H9 (cell line): Measurements from ENCODE around the gene STBD1. TPM values are rescaled to one million over a fixed set of nuclear protein-coding genes. Genes with fewer than 3 reads are reported as not detected.

Source experiments
- DNase-seq: peaks from one replicate; pipeline ENCODE4 v3.0.0-alpha.2; 2017
- H2AFZ ChIP-seq: one replicate; pipeline ENCODE4 v1.6.1; 2013; ENCODE audit warnings: mild to moderate bottlenecking, low read length, control low read depth, moderate library complexity
- H2AK5ac ChIP-seq: 2 replicates; pipeline ENCODE4 v1.6.1; 2013; ENCODE audit warnings: low read length, control low read depth, mixed read lengths; ENCODE audit not compliant: insufficient read length
- H2BK120ac ChIP-seq: one replicate; pipeline ENCODE4 v1.6.1; 2013; ENCODE audit warnings: low read depth, mild to moderate bottlenecking, low read length, control low read depth, inconsistent platforms; ENCODE audit not compliant: poor library complexity, severe bottlenecking
- H2BK12ac ChIP-seq: 2 replicates; pipeline ENCODE4 v1.6.1; 2013; ENCODE audit warnings: low read length, control low read depth, mixed read lengths, low read depth; ENCODE audit not compliant: insufficient read length
- H2BK15ac ChIP-seq: 2 replicates; pipeline ENCODE4 v1.6.1; 2013; ENCODE audit warnings: low read depth, low read length, control low read depth
- H2BK20ac ChIP-seq: one replicate; pipeline ENCODE4 v1.6.1; 2013; ENCODE audit warnings: low read depth, mild to moderate bottlenecking, low read length, control low read depth, inconsistent platforms; ENCODE audit not compliant: poor library complexity, severe bottlenecking
- H2BK5ac ChIP-seq: 2 replicates; pipeline ENCODE4 v1.6.1; 2013; ENCODE audit warnings: low read length, control low read depth, mixed read lengths; ENCODE audit not compliant: insufficient read length
- H3K14ac ChIP-seq: 2 replicates; pipeline ENCODE4 v1.6.1; 2013; ENCODE audit warnings: low read length, control low read depth; ENCODE audit not compliant: insufficient read depth
- H3K18ac ChIP-seq: 2 replicates; pipeline ENCODE4 v1.6.1; 2013; ENCODE audit warnings: low read depth, mild to moderate bottlenecking, mixed read lengths, low read length, control low read depth; ENCODE audit not compliant: insufficient read length
- H3K23ac ChIP-seq: 2 replicates; pipeline ENCODE4 v1.6.1; 2013; ENCODE audit warnings: low read length, control low read depth, mixed read lengths, low read depth; ENCODE audit not compliant: insufficient read length
- H3K23me2 ChIP-seq: 2 replicates; pipeline ENCODE4 v1.6.1; 2013; ENCODE audit warnings: low read depth, mild to moderate bottlenecking, mixed read lengths, low read length, control low read depth; ENCODE audit not compliant: insufficient read length, poor library complexity, severe bottlenecking
- H3K27ac ChIP-seq: 2 replicates; pipeline ENCODE4 v1.5.1; 2013; ENCODE audit warnings: low read length, control low read depth, mixed read lengths, low read depth; ENCODE audit not compliant: insufficient read length
- H3K27me3 ChIP-seq: 2 replicates; pipeline ENCODE4 v1.6.1; 2013; ENCODE audit warnings: low read length, control low read depth, inconsistent platforms; ENCODE audit not compliant: insufficient read depth
- H3K4ac ChIP-seq: 2 replicates; pipeline ENCODE4 v1.6.1; 2013; ENCODE audit warnings: low read depth, mild to moderate bottlenecking, control low read depth, inconsistent platforms, low read length, moderate library complexity
- H3K4me1 ChIP-seq: 2 replicates; pipeline ENCODE4 v1.6.1; 2013; ENCODE audit warnings: low read length, control low read depth, inconsistent platforms; ENCODE audit not compliant: insufficient read depth
- H3K4me2 ChIP-seq: 2 replicates; pipeline ENCODE4 v1.6.1; 2013; ENCODE audit warnings: low read length, control low read depth, mixed read lengths; ENCODE audit not compliant: insufficient read length, insufficient read depth
- H3K56ac ChIP-seq: 2 replicates; pipeline ENCODE4 v1.6.1; 2013; ENCODE audit warnings: low read depth, mild to moderate bottlenecking, mixed read lengths, low read length, control low read depth; ENCODE audit not compliant: insufficient read length
- H3K79me1 ChIP-seq: 2 replicates; pipeline ENCODE4 v1.6.1; 2013; ENCODE audit warnings: low read depth, mild to moderate bottlenecking, moderate library complexity, low read length, control low read depth, inconsistent platforms; ENCODE audit not compliant: insufficient read depth, poor library complexity, severe bottlenecking
- H3K79me2 ChIP-seq: 2 replicates; pipeline ENCODE4 v1.6.1; 2013; ENCODE audit warnings: low read length, control low read depth, inconsistent platforms; ENCODE audit not compliant: insufficient read depth
- H3K9ac ChIP-seq: 2 replicates; pipeline ENCODE4 v1.6.1; 2013; ENCODE audit warnings: low read length, control low read depth, mixed read lengths; ENCODE audit not compliant: insufficient read length; ENCODE audit errors: extremely low read depth
- H3K9me3 ChIP-seq: one replicate; pipeline ENCODE4 v1.6.1; 2013; ENCODE audit warnings: low read depth, low read length, inconsistent platforms; ENCODE audit not compliant: control insufficient read depth
- H3T11ph ChIP-seq: one replicate; pipeline ENCODE4 v1.6.1; 2013; ENCODE audit warnings: mild to moderate bottlenecking, low read length, control low read depth, inconsistent platforms
- H4K20me1 ChIP-seq: one replicate; pipeline ENCODE4 v1.6.1; 2013; ENCODE audit not compliant: control insufficient read depth, insufficient read length, insufficient read depth
- H4K5ac ChIP-seq: 2 replicates; pipeline ENCODE4 v1.6.1; 2013; ENCODE audit warnings: low read depth, mild to moderate bottlenecking, mixed read lengths, low read length, control low read depth; ENCODE audit not compliant: insufficient read length
- H4K8ac ChIP-seq: replicated peaks from 2 replicates; pipeline ENCODE4 v1.6.1; 2013; ENCODE audit warnings: low read length, control low read depth, mixed read lengths, low read depth; ENCODE audit not compliant: insufficient read length
- H4K91ac ChIP-seq: 2 replicates; pipeline ENCODE4 v1.6.1; 2013; ENCODE audit warnings: low read depth, mild to moderate bottlenecking, moderate library complexity, mixed read lengths, low read length, control low read depth; ENCODE audit not compliant: insufficient read length
- H3K27ac Mint-ChIP-seq, 3 experiments: 2 replicates in 2 of 3; 3 replicates in 1 of 3; pipeline ENCODE4 v1.8.0; 2020 to 2021; ENCODE audit warnings: mixed read lengths in 3 of 3, mild to moderate bottlenecking in 1 of 3, moderate library complexity in 1 of 3
- H3K27me3 Mint-ChIP-seq: 2 replicates; pipeline ENCODE4 v1.8.0; 2021; ENCODE audit warnings: low read depth, mild to moderate bottlenecking, moderate library complexity, mixed read lengths
- H3K36me3 Mint-ChIP-seq, 3 experiments: 2 replicates in 2 of 3; 3 replicates in 1 of 3; pipeline ENCODE4 v1.8.0; 2020 to 2021; ENCODE audit warnings: low read depth in 3 of 3, mixed read lengths in 3 of 3; ENCODE audit not compliant: insufficient read depth in 1 of 3
- H3K4me1 Mint-ChIP-seq, 2 experiments: 2 replicates each; pipeline ENCODE4 v1.8.0; 2020; ENCODE audit warnings: mixed read lengths in 2 of 2
- H3K4me3 Mint-ChIP-seq, 2 experiments: 2 replicates in 1 of 2; 3 replicates in 1 of 2; pipeline ENCODE4 v1.8.0; 2020 to 2021; ENCODE audit warnings: mild to moderate bottlenecking in 2 of 2, mixed read lengths in 2 of 2, moderate library complexity in 1 of 2
- H3K9me3 Mint-ChIP-seq, 2 experiments: 2 replicates in 1 of 2; 3 replicates in 1 of 2; pipeline ENCODE4 v1.8.0; 2020; ENCODE audit warnings: mild to moderate bottlenecking in 2 of 2, mixed read lengths in 2 of 2, moderate library complexity in 1 of 2
- WGBS: extraction: QIAGEN DNeasy Blood & Tissue Kit; methylation state at CpG from one replicate; pipeline ENCODE4 v1.1.7; 2013; ENCODE audit warnings: missing lambda C conversion rate, low lambda C conversion rate, mixed read lengths; ENCODE audit not compliant: insufficient read length; ENCODE audit errors: extremely low coverage; 5-methylcytosine and 5-hydroxymethylcytosine counted together
- total RNA-seq: library from RNA; stranded (reverse); gene quantifications from 2 replicates; pipeline ENCODE4 v1.2.1, GENCODE V29; 2021
- TF ChIP-seq, protein P1 (sequence below): fragments of 200-600 bp; sonication (generic); conservative IDR thresholded peaks from 3 replicates; pipeline ENCODE4 v1.8.0; 2021; ENCODE audit warnings: antibody characterized with exemption, mild to moderate bottlenecking

Gene STBD1
- total RNA-seq, 1 experiment from 2014 or later, result 1.1 TPM

DNA sequence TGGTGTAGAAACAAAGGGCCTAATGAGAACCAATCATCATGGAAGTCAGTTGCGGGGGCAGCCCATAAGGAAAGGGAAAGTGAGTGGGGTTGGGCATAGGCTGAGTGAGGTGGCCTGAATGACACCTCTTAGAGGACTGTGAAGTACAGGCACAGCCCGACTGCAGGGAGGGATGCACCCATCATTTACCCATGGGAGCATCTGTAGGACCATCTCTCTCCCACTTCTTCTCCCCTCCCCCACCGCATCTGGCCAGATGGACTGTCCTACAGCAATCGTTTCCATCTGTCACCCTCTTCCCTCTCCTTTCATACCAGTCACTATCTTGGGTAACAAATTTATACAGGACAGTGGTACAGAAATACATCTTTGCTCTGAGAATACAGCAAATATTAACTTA lies 4.2 kb downstream of the STBD1 start:
- Histone ChIP-seq H2AFZ (no peak overlapping the region), H3K27ac (no peak overlapping the region), H3K23ac (no peak overlapping the region), H3K14ac (no peak overlapping the region), H3K27me3 (no peaks in the 10 kb centered on the region), H2BK12ac (no peak overlapping the region), H4K20me1 (no peaks in the 10 kb centered on the region), H2BK5ac (no peak overlapping the region), H3K79me1 (no peaks in the 10 kb centered on the region), H3K9me3 (no peaks in the 10 kb centered on the region), H4K91ac (no peak overlapping the region), H2AK5ac (no peak overlapping the region), H3K4ac (no peak overlapping the region), H2BK20ac (no peak overlapping the region), H3K4me2 (no peak overlapping the region), H4K5ac (no peak overlapping the region), H4K8ac (no peak overlapping the region), H3K56ac (no peak overlapping the region), H3K9ac (no peak overlapping the region), H2BK15ac (no peak overlapping the region), H3K18ac (no peak overlapping the region), H3K23me2 (peaks cover 15% of the 10 kb centered on the region), H3T11ph (no peak overlapping the region), H3K79me2 (no peaks in the 10 kb centered on the region), H3K4me1 (peaks cover 1% of the 10 kb centered on the region; the same call in 1 of the 2 replicates), H2BK120ac (no peak overlapping the region)
- no peaks in the 10 kb centered on the region for H3K9me3 Mint-ChIP-seq
- no peak for DNase-seq
- TF ChIP-seq, protein P1, sequence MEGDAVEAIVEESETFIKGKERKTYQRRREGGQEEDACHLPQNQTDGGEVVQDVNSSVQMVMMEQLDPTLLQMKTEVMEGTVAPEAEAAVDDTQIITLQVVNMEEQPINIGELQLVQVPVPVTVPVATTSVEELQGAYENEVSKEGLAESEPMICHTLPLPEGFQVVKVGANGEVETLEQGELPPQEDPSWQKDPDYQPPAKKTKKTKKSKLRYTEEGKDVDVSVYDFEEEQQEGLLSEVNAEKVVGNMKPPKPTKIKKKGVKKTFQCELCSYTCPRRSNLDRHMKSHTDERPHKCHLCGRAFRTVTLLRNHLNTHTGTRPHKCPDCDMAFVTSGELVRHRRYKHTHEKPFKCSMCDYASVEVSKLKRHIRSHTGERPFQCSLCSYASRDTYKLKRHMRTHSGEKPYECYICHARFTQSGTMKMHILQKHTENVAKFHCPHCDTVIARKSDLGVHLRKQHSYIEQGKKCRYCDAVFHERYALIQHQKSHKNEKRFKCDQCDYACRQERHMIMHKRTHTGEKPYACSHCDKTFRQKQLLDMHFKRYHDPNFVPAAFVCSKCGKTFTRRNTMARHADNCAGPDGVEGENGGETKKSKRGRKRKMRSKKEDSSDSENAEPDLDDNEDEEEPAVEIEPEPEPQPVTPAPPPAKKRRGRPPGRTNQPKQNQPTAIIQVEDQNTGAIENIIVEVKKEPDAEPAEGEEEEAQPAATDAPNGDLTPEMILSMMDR, result no peak
- H3K36me3 Mint-ChIP-seq, result peaks cover 6 to 15% (median 12%) of the 10 kb centered on the region in 3 experiments; a peak in 5 of 7 replicates
- H3K27ac Mint-ChIP-seq, result no peak overlapping the region
- H3K27me3 Mint-ChIP-seq, result peaks cover 6% of the 10 kb centered on the region
- WGBS, result no CpG with 5 or more reads among the region's 4 CpGs
- peaks cover 3 to 12% of the 10 kb centered on the region in 2 experiments for H3K4me1 Mint-ChIP-seq
- no peak overlapping the region for H3K4me3 Mint-ChIP-seq
